ENCODE results near the gene LAMB4.

The LAMB4 gene

GRCh38 chr7:107999779-108000560, 130.2 kb downstream of the LAMB4 start:
- no peak for DNase-seq (ENCODE audit: low read depth)
- Histone ChIP-seq H3K4me1 (ENCODE audit: control insufficient read depth, insufficient read depth, low read length) (peaks cover 58% of the 10 kb centered on the region), H3K27me3 (replicated peaks; ENCODE audit: control insufficient read depth, insufficient read depth, low read length) (no peaks in the 10 kb centered on the region), H3K9me3 (ENCODE audit: control insufficient read depth, low read length) (no peaks in the 10 kb centered on the region), H3K9ac (ENCODE audit: low read length) (peak overlapping the region; percentile 96), H3K4me3 (ENCODE audit: low read length) (peak overlapping the region; percentile 94), H3K36me3 (ENCODE audit: control insufficient read depth, insufficient read depth, low read length, severe bottlenecking) (peaks cover 41% of the 10 kb centered on the region)

DNA sequence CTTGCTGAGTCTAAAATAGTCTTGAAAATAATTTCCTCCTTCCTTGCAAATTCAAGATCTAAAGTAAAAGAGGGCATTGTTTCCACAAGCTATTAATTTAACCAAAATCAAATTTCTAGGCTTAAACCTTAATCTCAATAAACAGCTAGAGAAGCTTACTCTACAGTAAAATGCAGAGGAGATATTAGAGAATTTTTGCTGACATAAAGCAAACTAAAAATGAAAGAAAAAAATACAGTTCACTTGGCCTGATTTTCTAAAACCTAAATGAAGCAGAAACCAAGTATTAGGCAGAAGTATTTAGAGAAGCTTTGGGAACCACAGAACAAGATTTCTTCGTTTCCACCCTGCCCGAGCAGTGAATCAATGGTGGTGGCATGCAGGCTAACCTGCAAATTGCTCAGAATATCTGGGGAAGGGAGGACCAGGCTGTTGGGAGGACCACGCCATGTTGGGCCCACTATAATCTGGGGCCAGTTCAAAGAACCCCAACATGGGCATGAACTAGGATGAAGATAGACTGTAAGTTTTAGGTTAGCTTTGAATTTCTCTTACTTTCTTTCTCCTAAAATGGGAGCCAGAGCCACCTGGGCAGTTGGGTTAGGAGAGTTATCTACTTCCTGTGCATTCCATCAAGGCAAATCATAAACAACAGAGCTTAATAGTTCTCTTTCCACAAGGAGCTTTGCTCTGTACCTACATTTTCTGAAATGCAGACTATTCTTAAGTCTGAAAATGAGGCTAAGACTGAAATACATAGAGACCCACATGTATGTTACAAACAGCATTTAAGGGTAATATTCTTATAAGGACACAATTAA, 131.3 kb downstream of the LAMB4 start:
- no peaks in the 10 kb centered on the region for H3K9me3 ChIP-seq (ENCODE audit: control insufficient read depth, low read length)
- H3K9ac ChIP-seq (ENCODE audit: low read length): no peak overlapping the region
- H3K27me3 ChIP-seq (replicated peaks; ENCODE audit: control insufficient read depth, insufficient read depth, low read length): no peaks in the 10 kb centered on the region
- H3K36me3 ChIP-seq (ENCODE audit: control insufficient read depth, insufficient read depth, low read length, severe bottlenecking): peaks cover 51% of the 10 kb centered on the region
- peak overlapping the region; percentile 94 for H3K4me3 ChIP-seq (ENCODE audit: low read length)
- no peak for DNase-seq (ENCODE audit: low read depth)
- peaks cover 61% of the 10 kb centered on the region for H3K4me1 ChIP-seq (ENCODE audit: control insufficient read depth, insufficient read depth, low read length)

DNA sequence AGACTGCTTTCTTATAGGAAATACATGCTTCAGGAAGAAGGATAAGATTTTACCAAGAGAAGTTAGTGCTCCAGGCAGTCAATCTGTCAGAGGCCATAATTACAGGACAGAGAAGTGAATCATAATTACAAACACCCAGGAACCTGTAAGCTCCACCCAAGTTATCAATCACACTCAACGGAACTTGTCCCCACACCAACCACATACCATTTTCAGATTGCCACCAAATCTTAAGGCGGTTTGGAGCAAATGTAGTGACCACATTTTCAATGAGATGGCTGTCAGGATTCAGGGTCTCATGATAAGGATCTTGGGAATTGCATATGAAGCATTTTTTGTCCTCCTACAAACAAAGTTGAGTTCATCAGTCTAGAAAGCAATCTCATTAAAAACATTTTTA, 132.0 kb downstream of the LAMB4 start:
- Histone ChIP-seq H3K4me3 (ENCODE audit: low read length) (no peak overlapping the region), H3K9ac (ENCODE audit: low read length) (no peak overlapping the region), H3K4me1 (ENCODE audit: control insufficient read depth, insufficient read depth, low read length) (peaks cover 62% of the 10 kb centered on the region), H3K9me3 (ENCODE audit: control insufficient read depth, low read length) (no peaks in the 10 kb centered on the region), H3K27me3 (replicated peaks; ENCODE audit: control insufficient read depth, insufficient read depth, low read length) (no peaks in the 10 kb centered on the region), H3K36me3 (ENCODE audit: control insufficient read depth, insufficient read depth, low read length, severe bottlenecking) (peaks cover 59% of the 10 kb centered on the region)
- no peak for DNase-seq (ENCODE audit: low read depth)

GRCh38 chr7:107996072-107996882, 133.9 kb downstream of the LAMB4 start:
- peak; percentile 74 for DNase-seq (ENCODE audit: low read depth)
- Histone ChIP-seq H3K4me1 (ENCODE audit: control insufficient read depth, insufficient read depth, low read length) (peaks cover 60% of the 10 kb centered on the region), H3K9me3 (ENCODE audit: control insufficient read depth, low read length) (no peaks in the 10 kb centered on the region), H3K36me3 (ENCODE audit: control insufficient read depth, insufficient read depth, low read length, severe bottlenecking) (peaks cover 63% of the 10 kb centered on the region), H3K27me3 (replicated peaks; ENCODE audit: control insufficient read depth, insufficient read depth, low read length) (no peaks in the 10 kb centered on the region), H3K9ac (ENCODE audit: low read length) (peak overlapping the region; percentile 63), H3K4me3 (ENCODE audit: low read length) (peak overlapping the region; percentile 35)

DNA sequence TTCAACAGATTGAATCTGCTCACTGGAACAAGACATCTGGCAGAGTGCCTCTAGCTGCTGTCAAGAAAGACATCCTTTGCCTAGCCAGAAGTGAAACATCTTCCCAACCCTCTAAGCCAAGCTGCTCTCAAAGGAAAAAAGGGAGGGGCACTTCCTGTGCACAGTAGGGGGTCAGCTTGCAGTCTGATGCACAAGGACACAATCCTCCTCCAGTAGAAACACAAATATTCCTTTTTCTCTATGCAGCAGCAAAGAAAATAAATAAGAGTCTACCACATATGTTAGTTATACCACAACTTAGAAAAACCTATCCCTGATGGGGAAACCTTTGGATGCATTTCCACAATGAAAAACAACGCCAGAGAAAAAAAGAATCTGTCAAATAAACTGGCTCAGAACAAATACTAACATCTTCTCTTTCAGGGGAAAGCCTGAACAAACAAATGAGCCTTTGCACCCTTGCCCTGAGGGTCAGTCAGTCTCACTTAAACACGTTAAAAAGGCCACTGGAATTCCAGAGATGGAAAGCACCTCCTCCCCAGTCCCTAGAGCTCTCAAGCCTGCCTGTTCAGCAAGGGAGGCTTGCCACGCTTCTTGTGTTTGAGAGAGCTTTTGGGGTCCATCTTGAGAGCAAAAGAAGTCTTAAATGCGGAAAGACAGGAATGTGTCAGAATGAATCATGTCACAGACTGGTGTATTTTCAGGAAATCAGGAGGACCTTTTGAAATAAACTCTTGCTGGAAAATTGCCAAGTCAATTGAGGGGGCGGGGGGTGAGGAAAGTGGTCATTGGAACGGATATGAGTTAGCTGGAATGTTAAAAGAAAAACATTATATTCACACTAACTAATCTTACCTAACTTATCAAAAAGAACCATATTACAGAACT, 134.7 kb downstream of the LAMB4 start:
- H3K4me3 ChIP-seq (ENCODE audit: low read length): peak overlapping the region; percentile 35
- peak overlapping the region; percentile 63 for H3K9ac ChIP-seq (ENCODE audit: low read length)
- peak; percentile 78 for DNase-seq (ENCODE audit: low read depth)
- peaks cover 62% of the 10 kb centered on the region for H3K36me3 ChIP-seq (ENCODE audit: control insufficient read depth, insufficient read depth, low read length, severe bottlenecking)
- H3K9me3 ChIP-seq (ENCODE audit: control insufficient read depth, low read length): no peaks in the 10 kb centered on the region
- H3K27me3 ChIP-seq (replicated peaks; ENCODE audit: control insufficient read depth, insufficient read depth, low read length): no peaks in the 10 kb centered on the region
- peaks cover 58% of the 10 kb centered on the region for H3K4me1 ChIP-seq (ENCODE audit: control insufficient read depth, insufficient read depth, low read length)

DNA sequence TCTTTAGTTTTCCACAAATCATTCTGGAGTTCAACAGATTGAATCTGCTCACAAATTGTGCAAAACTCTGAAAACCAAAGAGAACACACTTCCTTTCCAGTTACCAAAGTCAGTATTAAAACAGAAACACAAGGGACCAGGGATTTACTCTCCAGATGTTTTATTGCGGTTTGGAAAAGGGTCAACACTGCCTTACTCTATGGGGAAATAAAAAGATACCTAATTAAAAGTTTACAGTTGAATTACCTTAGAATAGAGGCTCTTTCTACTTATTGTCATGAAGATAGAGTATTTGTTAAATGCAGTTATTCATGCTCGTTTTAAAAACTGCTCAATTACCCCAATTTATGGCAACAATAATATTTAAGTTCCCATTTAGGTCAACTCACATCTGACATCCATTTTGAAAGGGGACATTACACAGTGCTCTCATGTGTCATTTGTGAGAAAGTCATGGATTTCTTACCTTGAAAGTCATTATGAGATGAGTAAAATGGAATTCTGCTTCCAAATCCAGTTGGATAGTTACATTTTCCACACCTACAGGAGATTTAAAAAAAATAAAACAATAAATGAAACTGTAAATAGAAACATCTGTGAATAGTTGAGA, 135.6 kb downstream of the LAMB4 start:
- peaks cover 56% of the 10 kb centered on the region for H3K4me1 ChIP-seq (ENCODE audit: control insufficient read depth, insufficient read depth, low read length)
- peaks cover 61% of the 10 kb centered on the region for H3K36me3 ChIP-seq (ENCODE audit: control insufficient read depth, insufficient read depth, low read length, severe bottlenecking)
- DNase-seq (ENCODE audit: low read depth): peak; percentile 49

DNA sequence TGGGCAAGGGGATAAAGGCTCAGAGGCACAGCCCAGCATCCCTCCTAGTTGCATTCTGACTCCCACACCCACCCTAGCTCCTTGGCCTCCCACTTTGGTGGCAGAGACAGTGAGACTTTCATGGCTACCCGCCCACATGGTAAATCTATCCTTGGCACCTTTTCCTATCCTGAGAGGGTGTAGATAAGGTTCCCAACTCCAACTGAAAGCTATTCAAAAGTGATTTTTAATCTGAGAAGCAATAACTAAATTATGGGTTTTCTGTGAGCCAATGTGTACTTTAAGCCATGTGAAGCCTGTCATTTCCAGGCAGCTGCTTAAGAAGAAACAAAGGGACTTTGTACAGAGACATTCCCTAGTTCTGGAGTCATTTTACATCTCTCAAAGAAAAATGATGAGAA, 136.3 kb downstream of the LAMB4 start:
- H3K36me3 ChIP-seq (ENCODE audit: control insufficient read depth, insufficient read depth, low read length, severe bottlenecking): peaks cover 57% of the 10 kb centered on the region
- peak overlapping the region; percentile 63 for H3K9ac ChIP-seq (ENCODE audit: low read length)
- no peaks in the 10 kb centered on the region for H3K9me3 ChIP-seq (ENCODE audit: control insufficient read depth, low read length)
- H3K4me3 ChIP-seq (ENCODE audit: low read length): no peak overlapping the region
- no peaks in the 10 kb centered on the region for H3K27me3 ChIP-seq (replicated peaks; ENCODE audit: control insufficient read depth, insufficient read depth, low read length)
- DNase-seq (ENCODE audit: low read depth): no peak
- H3K4me1 ChIP-seq (ENCODE audit: control insufficient read depth, insufficient read depth, low read length): peaks cover 56% of the 10 kb centered on the region

More for the DNA sequence above, 135.6 kb downstream of the LAMB4 start:
- Histone ChIP-seq H3K9me3 (ENCODE audit: control insufficient read depth, low read length) (no peaks in the 10 kb centered on the region), H3K9ac (ENCODE audit: low read length) (peak overlapping the region; percentile 63), H3K27me3 (replicated peaks; ENCODE audit: control insufficient read depth, insufficient read depth, low read length) (no peaks in the 10 kb centered on the region), H3K4me3 (ENCODE audit: low read length) (peak overlapping the region; percentile 35)

DNA sequence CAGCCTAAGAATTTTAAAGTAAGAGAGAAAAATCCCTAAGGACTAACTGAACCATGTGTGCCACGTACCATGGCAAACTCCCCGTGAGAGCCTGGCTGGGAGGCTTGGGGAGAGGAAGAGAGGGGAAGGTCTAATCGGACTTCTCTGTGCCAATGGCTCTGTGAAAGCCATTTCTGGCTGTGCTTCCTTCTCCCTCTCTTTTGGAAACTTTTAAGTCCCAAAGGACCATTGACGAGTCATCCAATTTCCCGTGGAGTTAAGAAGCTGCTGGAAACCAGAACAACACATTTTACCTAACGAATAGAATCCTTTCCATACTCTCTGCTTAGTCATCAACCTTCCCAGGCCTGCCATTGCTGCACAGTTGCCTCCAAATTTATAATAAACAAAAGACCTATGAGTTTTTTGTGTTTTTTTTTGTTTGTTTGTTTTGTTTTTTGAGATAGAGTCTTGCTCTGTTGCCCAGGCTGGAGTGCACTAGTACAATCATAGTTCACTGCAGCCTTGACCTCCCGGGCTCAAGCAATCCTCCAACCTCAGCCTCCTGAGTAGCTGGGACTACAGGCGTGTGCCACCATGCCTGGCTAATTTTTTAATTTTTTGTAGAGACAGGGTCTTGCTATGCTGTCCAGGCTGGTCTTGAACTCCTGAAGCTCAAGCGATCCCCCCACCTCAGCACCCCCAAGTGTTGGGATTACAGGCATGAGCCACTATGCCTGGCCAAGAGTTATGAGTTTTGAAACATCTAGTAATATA, 140.4 kb downstream of the LAMB4 start:
- H3K4me3 ChIP-seq (ENCODE audit: low read length): no peak overlapping the region
- H3K27me3 ChIP-seq (replicated peaks; ENCODE audit: control insufficient read depth, insufficient read depth, low read length): no peaks in the 10 kb centered on the region
- H3K9me3 ChIP-seq (ENCODE audit: control insufficient read depth, low read length): no peaks in the 10 kb centered on the region
- no peak for DNase-seq (ENCODE audit: low read depth)
- H3K9ac ChIP-seq (ENCODE audit: low read length): no peak overlapping the region
- H3K36me3 ChIP-seq (ENCODE audit: control insufficient read depth, insufficient read depth, low read length, severe bottlenecking): peaks cover 70% of the 10 kb centered on the region
- peaks cover 32% of the 10 kb centered on the region for H3K4me1 ChIP-seq (ENCODE audit: control insufficient read depth, insufficient read depth, low read length)

GRCh38 chr7:107982918-107983389, 147.2 kb downstream of the LAMB4 start:
- Histone ChIP-seq H3K4me1 (ENCODE audit: control insufficient read depth, insufficient read depth, low read length) (peaks cover 24% of the 10 kb centered on the region), H3K9me3 (ENCODE audit: control insufficient read depth, low read length) (no peaks in the 10 kb centered on the region), H3K4me3 (ENCODE audit: low read length) (no peak overlapping the region), H3K9ac (ENCODE audit: low read length) (no peak overlapping the region), H3K36me3 (ENCODE audit: control insufficient read depth, insufficient read depth, low read length, severe bottlenecking) (peaks cover 95% of the 10 kb centered on the region), H3K27me3 (replicated peaks; ENCODE audit: control insufficient read depth, insufficient read depth, low read length) (no peaks in the 10 kb centered on the region)
- DNase-seq (ENCODE audit: low read depth): no peak

Measured in adipocyte (in vitro differentiated cells).